HepG2 (cell line): ENCODE measurements around the gene SPATA32. TPM values are rescaled to one million over a fixed set of nuclear protein-coding genes. Genes with fewer than 3 reads are reported as not detected.

Experiments used
- ATAC-seq: fragments of 200-7000 bp; cut with Tn5 transposase; 3 replicates; pipeline ENCODE4 v1.9.1; 2020; ENCODE audit warnings: mild to moderate bottlenecking, moderate library complexity
- BruUV-seq: library from RNA; stranded (reverse); fragments of 400-500 nt; replicated peaks from 2 replicates; lab custom pipeline; 2021; lab: Mats Ljungman, UMichigan
- CTCF ChIA-PET: fragments of 300-600 bp; formaldehyde crosslinking; extraction: SDS; loops from one replicate; lab custom pipeline; 2021; ENCODE audit warnings: low total read pairs, inconsistent platforms, low intra/inter-chr PET ratio; lab: Yijun Ruan, JAX
- POLR2A ChIA-PET: fragments of 350-600 bp; sonication (Branson Sonifier 250); formaldehyde crosslinking; loops from one replicate; lab custom pipeline; 2020; ENCODE audit warnings: antibody characterized with exemption, inconsistent platforms; lab: Yijun Ruan, JAX
- DNase-seq: peaks from one replicate; pipeline ENCODE4 v3.0.0-alpha.2; 2015; ENCODE audit warnings: low spot score
- FAIRE-seq: peaks from 3 replicates; lab custom pipeline; 2011; peaks lifted over from hg19 to GRCh38; lab: Jason Lieb, UNC
- H2AFZ ChIP-seq: one replicate; pipeline ENCODE4 v1.6.1; 2011; ENCODE audit warnings: low read length, inconsistent platforms
- H3K27ac ChIP-seq: fragments of 300-600 bp; 3 replicates; pipeline ENCODE4 v1.8.0; 2011; ENCODE audit warnings: mixed run types, mild to moderate bottlenecking, mixed read lengths, low read length, inconsistent platforms; ENCODE audit not compliant: insufficient read depth; ENCODE audit errors: extremely low read length
- H3K27me3 ChIP-seq, 2 experiments: fragments of 200-600 bp in 1 of 2; 2 replicates in 1 of 2; 3 replicates in 1 of 2; pipeline versions ENCODE4 v1.6.0 to v1.8.0; 2011; ENCODE audit warnings: low read length in 2 of 2, mild to moderate bottlenecking in 2 of 2, moderate library complexity in 2 of 2, inconsistent platforms in 1 of 2; ENCODE audit not compliant: insufficient read depth in 2 of 2, control insufficient read depth in 1 of 2
- H3K36me3 ChIP-seq, 2 experiments: fragments of 200-600 bp in 1 of 2; replicated peaks in 1 of 2; 2 replicates in 1 of 2; 3 replicates in 1 of 2; pipeline versions ENCODE4 v1.5.1 to v1.8.0; 2011; ENCODE audit warnings: low read length in 2 of 2, inconsistent platforms in 1 of 2; ENCODE audit not compliant: insufficient read depth in 2 of 2, control insufficient read depth in 1 of 2
- H3K4me1 ChIP-seq: 2 replicates; pipeline ENCODE4 v1.5.1; 2012; ENCODE audit warnings: low read length, inconsistent platforms; ENCODE audit not compliant: insufficient read depth
- H3K4me2 ChIP-seq: 2 replicates; pipeline ENCODE4 v1.6.0; 2011; ENCODE audit warnings: low read depth, low read length, inconsistent platforms
- H3K4me3 ChIP-seq, 3 experiments: fragments of 200-600 bp in 1 of 3; sonication (generic), shearing (Covaris generic) in 1 of 3; replicated peaks in 1 of 3; 2 replicates each; pipeline ENCODE4 v1.5.1; 2011 to 2016; ENCODE audit warnings: low read length in 3 of 3, inconsistent platforms in 2 of 3, low read depth in 2 of 3, mild to moderate bottlenecking in 2 of 3, control low read depth in 1 of 3, mixed read lengths in 1 of 3; ENCODE audit not compliant: insufficient read depth in 1 of 3
- H3K79me2 ChIP-seq: one replicate; pipeline ENCODE4 v1.6.1; 2011; ENCODE audit warnings: low read length, inconsistent platforms; ENCODE audit not compliant: insufficient read depth
- H3K9ac ChIP-seq: 2 replicates; pipeline ENCODE4 v1.6.0; 2011; ENCODE audit warnings: mild to moderate bottlenecking, low read depth, low read length, inconsistent platforms; ENCODE audit not compliant: insufficient read depth
- H3K9me3 ChIP-seq: 2 replicates; pipeline ENCODE4 v1.5.1; 2012; ENCODE audit warnings: mild to moderate bottlenecking, low read length
- H4K20me1 ChIP-seq: 2 replicates; pipeline ENCODE4 v1.6.0; 2011; ENCODE audit warnings: inconsistent platforms, mild to moderate bottlenecking, low read length, moderate library complexity; ENCODE audit not compliant: insufficient read depth
- AGO2 ChIP-seq: fragments of 200-400 bp; formaldehyde crosslinking; optimal IDR thresholded peaks from 2 replicates; pipeline ENCODE3; 2017; ENCODE audit warnings: mild to moderate bottlenecking, low read depth, low read length, moderate library complexity
- HCFC1 ChIP-seq: fragments of 150-350 bp; IDR thresholded peaks from 2 replicates; pipeline ENCODE4 v1.6.1; 2014; ENCODE audit warnings: low read depth, low read length
- HMG20B ChIP-seq: conservative IDR thresholded peaks from 2 replicates; pipeline ENCODE4 v1.6.1; 2016; ENCODE audit warnings: missing genetic modification reagents, missing compliant biosample characterization
- MEF2D ChIP-seq: sonication (generic); formaldehyde crosslinking; IDR thresholded peaks from 2 replicates; pipeline ENCODE4 v1.5.1; 2020; ENCODE audit warnings: mild to moderate bottlenecking, missing genetic modification reagents
- TAF15 ChIP-seq: fragments of 200-400 bp; formaldehyde crosslinking; IDR thresholded peaks from one replicate; pipeline ENCODE4 v1.6.1; 2018; ENCODE audit warnings: mild to moderate bottlenecking, low read depth, low read length; ENCODE audit not compliant: poor library complexity, severe bottlenecking
- TFDP2 ChIP-seq: sonication (generic); formaldehyde crosslinking; IDR thresholded peaks from 2 replicates; pipeline ENCODE4 v1.4.0; 2020; ENCODE audit warnings: missing genetic modification reagents
- ZNF652 ChIP-seq: IDR thresholded peaks from 2 replicates; pipeline ENCODE4 v1.6.1; 2016; ENCODE audit warnings: low read depth, borderline replicate concordance
- WGBS: methylation state at CpG from one replicate; pipeline ENCODE4 v1.1.6; 2017; ENCODE audit warnings: low lambda C conversion rate; 5-methylcytosine and 5-hydroxymethylcytosine counted together
- in situ Hi-C: cut with HindIII; loops from 2 replicates; pipeline ENCODE4 v1.10.0; 2017; ENCODE audit warnings: low pct_unique_long_range_greater_than_20kb; ENCODE audit not compliant: extremely low pct_ligation_motif_present
- intact Hi-C: fragments of 100-400 bp; cut with micrococcal nuclease; formaldehyde crosslinking; loops from one replicate; pipeline ENCODE4 v1.10.0; 2022; ENCODE audit not compliant: unreplicated experiment
- polyA plus RNA-seq, 8 experiments: library from polyadenylated mRNA; depleted of rRNA in 3 of 8; stranded (reverse) in 7 of 8; unstranded in 1 of 8; fragments of >200 nt; fragmentation: Illumina TruSeq in 4 of 8; extraction: Trizol in 4 of 8; gene quantifications; 2 replicates each; pipeline versions ENCODE4 v1.2.1 to v1.2.3, GENCODE V29; 2011 to 2016; ENCODE audit warnings: low read depth in 4 of 8, missing spikeins in 1 of 8, mixed read lengths in 1 of 8; ENCODE audit not compliant: insufficient read depth in 1 of 8
- total RNA-seq, 5 experiments: library from RNA; depleted of rRNA; stranded (reverse); fragments of >200 nt; fragmentation: Illumina TruSeq; extraction: Trizol; gene quantifications; 2 replicates each; pipeline ENCODE4 v1.2.3, GENCODE V29; 2016; ENCODE audit warnings: low read depth in 1 of 5

SPATA32 gene
- total and polyA plus RNA-seq, 2 of the 13 experiments (the other 11 are each of a cell fraction or from before 2014, with no cell fraction given): not detected

GRCh38 chr17:45262516-45263476 lies 902 bp upstream of the SPATA32 start:
- ChIA-PET POLR2A (no interaction called here), CTCF (no interaction called here)
- DNase-seq: no peak

More at GRCh38 chr17:45262516-45263476, 902 bp upstream of the SPATA32 start:
- no TSS peak for BruUV-seq
- Histone ChIP-seq H3K4me3 (no peak overlapping the region), H4K20me1 (no peaks in the 10 kb centered on the region), H3K36me3 (peaks cover 16 to 32% of the 10 kb centered on the region in 2 experiments; a peak in 4 of 5 replicates), H3K9me3 (no peaks in the 10 kb centered on the region), H3K4me1 (no peaks in the 10 kb centered on the region), H3K27me3 (peaks cover 0 to 3% of the 10 kb centered on the region in 2 experiments; a peak in 2 of 5 replicates), H3K79me2 (no peaks in the 10 kb centered on the region), H2AFZ (no peak overlapping the region), H3K9ac (no peak overlapping the region), H3K4me2 (no peak overlapping the region), H3K27ac (no peak overlapping the region)
- TF ChIP-seq TFDP2 (no peak), HMG20B (CRISPR knock-in tag) (no peak), MEF2D (CRISPR knock-in tag) (no peak), AGO2 (peak; percentile 68), TAF15 (no peak), HCFC1 (no peak), ZNF652 (peak; percentile 74)
- no peak for ATAC-seq
- in situ Hi-C loops: no loop called here
- WGBS: 92% methylated on average over 15 of the region's 18 CpGs
- intact Hi-C loops: no loop called here
- no peak for FAIRE-seq
